Gastroesophageal sphincter (tissue), 3 donors: ENCODE results near the gene TFAP2E.

Source experiments
- CTCF ChIP-seq, 4 experiments: fragments of 200-600 bp in 2 of 4; fragments of 450-650 bp in 2 of 4; sonication (generic) in 1 of 4; IDR thresholded peaks; one replicate each; pipeline ENCODE4 v1.5.1; 2017 to 2019; ENCODE audit warnings: antibody characterized with exemption in 4 of 4, mild to moderate bottlenecking in 2 of 4, moderate library complexity in 2 of 4
- EP300 ChIP-seq: sonication (generic); formaldehyde crosslinking; IDR thresholded peaks from one replicate; pipeline ENCODE4 v1.6.1; 2017; ENCODE audit warnings: antibody characterized with exemption, mild to moderate bottlenecking

- TF ChIP-seq CTCF (IDR thresholded peaks at IDR 0.05) (no peak), EP300 (no peak)
These were observed 38.5 kb downstream of the TFAP2E start for GRCh38 chr1:35611655-35612054.
